ENCODE data around the gene JOSD1. TPM values are rescaled to one million over a fixed set of nuclear protein-coding genes. Genes with fewer than 3 reads are reported as not detected.

The JOSD1 gene
- 27.5 to 32.6 TPM (median 31.2 TPM) in 5 replicates for total RNA-seq (2022; extraction: Qiagen RNA extraction)

GRCh38 chr22:38700789-38701628 lies at the start of gene JOSD1:
TSS of gene JOSD1 (minus strand) at chr22:38700943. CDS start at chr22:38699987, 956 bp downstream.

GRCh38 chr22:38705235-38706100 lies 4.7 kb upstream of the JOSD1 start, which contains the start of gene GTPBP1:
TSS of gene GTPBP1 (plus strand) at chr22:38705944. CDS start at chr22:38705956, 12 bp downstream.

GRCh38 chr22:38681582-38682335 lies 19.0 kb downstream of the JOSD1 start, which contains the start of gene TOMM22:
TSS of gene TOMM22 (plus strand) at chr22:38681957. CDS start at chr22:38681979, 22 bp downstream.

GRCh38 chr22:38656256-38657044 lies 44.3 kb downstream of the JOSD1 start, which contains the start of the genes CBY1 and FAM227A:
TSS of gene CBY1 (plus strand) at chr22:38656638. CDS start at chr22:38668055, 11,417 bp downstream.
TSS of gene FAM227A (minus strand) at chr22:38656392. CDS start at chr22:38650168, 6,224 bp downstream.

Other genes starting within 250 kb of the JOSD1 start
- gene KCNJ4, start 245.7 kb downstream of the JOSD1 start, total RNA-seq (2022; extraction: Qiagen RNA extraction) = 0.72 to 1.2 TPM (median 0.81 TPM) in 5 replicates
- gene KDELR3, start 232.8 kb downstream of the JOSD1 start, total RNA-seq (2022; extraction: Qiagen RNA extraction) = 19.3 to 21.4 TPM (median 20.7 TPM) in 5 replicates
- 77.5 to 121 TPM (median 113 TPM) in 5 replicates for gene DDX17, start 194.6 kb downstream of the JOSD1 start, total RNA-seq (2022; extraction: Qiagen RNA extraction)
- gene DMC1, start 130.8 kb downstream of the JOSD1 start, total RNA-seq (2022; extraction: Qiagen RNA extraction) = 3.1 to 5.8 TPM (median 3.4 TPM) in 5 replicates
- gene FAM227A, start 44.6 kb downstream of the JOSD1 start, total RNA-seq (2022; extraction: Qiagen RNA extraction) = 0.47 to 0.68 TPM (median 0.62 TPM) in 5 replicates
- gene CBY1, start 44.3 kb downstream of the JOSD1 start, total RNA-seq (2022; extraction: Qiagen RNA extraction) = 14.6 to 16.1 TPM (median 15.0 TPM) in 5 replicates
- 67.2 to 88.7 TPM (median 77.4 TPM) in 5 replicates for gene TOMM22, start 19.0 kb downstream of the JOSD1 start, total RNA-seq (2022; extraction: Qiagen RNA extraction)
- gene GTPBP1, start 5.0 kb upstream of the JOSD1 start, total RNA-seq (2022; extraction: Qiagen RNA extraction) = 5.8 to 10.7 TPM (median 9.7 TPM) in 5 replicates
- gene SUN2, start 55.1 kb upstream of the JOSD1 start, total RNA-seq (2022; extraction: Qiagen RNA extraction) = 24.5 to 40.5 TPM (median 38.6 TPM) in 5 replicates
- gene DNAL4, start 93.2 kb upstream of the JOSD1 start, total RNA-seq (2022; extraction: Qiagen RNA extraction) = 7.8 to 9.8 TPM (median 8.7 TPM) in 5 replicates
- gene NPTXR, start 143.1 kb upstream of the JOSD1 start, total RNA-seq (2022; extraction: Qiagen RNA extraction) = 8.0 to 11.1 TPM (median 9.3 TPM) in 5 replicates
- 21.0 to 32.5 TPM (median 30.6 TPM) in 5 replicates for gene CBX6, start 171.3 kb upstream of the JOSD1 start, total RNA-seq (2022; extraction: Qiagen RNA extraction)